HepG2 (cell line): ENCODE data around the gene ZNF384. TPM values are rescaled to one million over a fixed set of nuclear protein-coding genes. Genes with fewer than 3 reads are reported as not detected.

Source experiments
- ATF7-NPFF ChIP-seq: sonication (generic); formaldehyde crosslinking; IDR thresholded peaks from 2 replicates; pipeline ENCODE4 v1.8.1; 2023; ENCODE audit warnings: mild to moderate bottlenecking, low read depth, missing genetic modification reagents, moderate library complexity
- CCAR2 ChIP-seq: fragments of 200-400 bp; formaldehyde crosslinking; optimal IDR thresholded peaks from 2 replicates; pipeline ENCODE3; 2018; ENCODE audit warnings: low read depth, mild to moderate bottlenecking, low read length, moderate library complexity
- CREM ChIP-seq, 2 experiments: sonication (generic) in 1 of 2; formaldehyde crosslinking in 1 of 2; IDR thresholded peaks; 2 replicates each; pipeline versions ENCODE4 v1.4.0 to v1.6.1; 2016 to 2020; ENCODE audit warnings: antibody characterized with exemption in 1 of 2, mild to moderate bottlenecking in 1 of 2, missing genetic modification reagents in 1 of 2
- MIER3 ChIP-seq: IDR thresholded peaks from 2 replicates; pipeline ENCODE4 v1.6.1; 2016; ENCODE audit warnings: missing compliant biosample characterization, borderline replicate concordance
- PRPF4 ChIP-seq: fragments of 200-400 bp; formaldehyde crosslinking; IDR thresholded peaks from 2 replicates; pipeline ENCODE4 v1.6.1; 2016; ENCODE audit warnings: low read length, low read depth; ENCODE audit not compliant: poor library complexity, severe bottlenecking
- SRY ChIP-seq: sonication (generic); formaldehyde crosslinking; IDR thresholded peaks from 2 replicates; pipeline ENCODE4 v1.8.0; 2022; ENCODE audit warnings: mild to moderate bottlenecking, missing genetic modification reagents
- TRAFD1 ChIP-seq: sonication (generic); formaldehyde crosslinking; IDR thresholded peaks from 2 replicates; pipeline ENCODE4 v1.5.1; 2020; ENCODE audit warnings: missing genetic modification reagents, mild to moderate bottlenecking, borderline replicate concordance
- YY1 ChIP-seq: IDR thresholded peaks from 2 replicates; pipeline ENCODE4 v1.6.1; 2011; ENCODE audit warnings: low read length, low read depth, moderate library complexity, mild to moderate bottlenecking; ENCODE audit not compliant: insufficient read depth, insufficient replicate concordance
- ZBTB1 ChIP-seq: sonication (generic); formaldehyde crosslinking; IDR thresholded peaks from 2 replicates; pipeline ENCODE4 v1.4.0; 2020; ENCODE audit warnings: missing genetic modification reagents, borderline replicate concordance
- ZNF224 ChIP-seq: sonication (generic); formaldehyde crosslinking; IDR thresholded peaks from 2 replicates; pipeline ENCODE4 v1.5.0; 2020; ENCODE audit warnings: mild to moderate bottlenecking, missing genetic modification reagents
- ZNF441 ChIP-seq: sonication (generic); formaldehyde crosslinking; IDR thresholded peaks from 2 replicates; pipeline ENCODE4 v1.7.0; 2021; ENCODE audit warnings: missing genetic modification reagents, borderline replicate concordance
- ZNF775 ChIP-seq: sonication (generic); formaldehyde crosslinking; IDR thresholded peaks from 2 replicates; pipeline ENCODE4 v1.4.0; 2020; ENCODE audit warnings: missing genetic modification reagents, mild to moderate bottlenecking, moderate library complexity, borderline replicate concordance
- ZNF891 ChIP-seq: sonication (generic); formaldehyde crosslinking; IDR thresholded peaks from 2 replicates; pipeline ENCODE4 v1.5.0; 2020; ENCODE audit warnings: mild to moderate bottlenecking, missing genetic modification reagents
- polyA plus RNA-seq, 8 experiments: library from polyadenylated mRNA; depleted of rRNA in 3 of 8; stranded (reverse) in 7 of 8; unstranded in 1 of 8; fragments of >200 nt; fragmentation: Illumina TruSeq in 4 of 8; extraction: Trizol in 4 of 8; gene quantifications; 2 replicates each; pipeline versions ENCODE4 v1.2.1 to v1.2.3, GENCODE V29; 2011 to 2016; ENCODE audit warnings: low read depth in 4 of 8, missing spikeins in 1 of 8, mixed read lengths in 1 of 8; ENCODE audit not compliant: insufficient read depth in 1 of 8
- total RNA-seq, 5 experiments: library from RNA; depleted of rRNA; stranded (reverse); fragments of >200 nt; fragmentation: Illumina TruSeq; extraction: Trizol; gene quantifications; 2 replicates each; pipeline ENCODE4 v1.2.3, GENCODE V29; 2016; ENCODE audit warnings: low read depth in 1 of 5
- TF ChIP-seq, protein P1 (sequence below), 2 experiments: sonication (generic) in 1 of 2; formaldehyde crosslinking in 1 of 2; IDR thresholded peaks; 2 replicates each; pipeline versions ENCODE4 v1.6.1 to v1.9.0; 2014 to 2022; ENCODE audit warnings: antibody characterized with exemption in 1 of 2, borderline replicate concordance in 1 of 2, inconsistent platforms in 1 of 2, low read depth in 1 of 2, missing genetic modification reagents in 1 of 2
- TF ChIP-seq, protein P2 (sequence below): IDR thresholded peaks from 2 replicates; pipeline ENCODE4 v1.6.1; 2018; ENCODE audit warnings: missing genetic modification reagents

The ZNF384 gene
- total and polyA plus RNA-seq, 2 of the 13 experiments (the other 11 are each of a cell fraction or from before 2014, with no cell fraction given), result 23.6 to 55.3 TPM

- TF ChIP-seq, protein P1, sequence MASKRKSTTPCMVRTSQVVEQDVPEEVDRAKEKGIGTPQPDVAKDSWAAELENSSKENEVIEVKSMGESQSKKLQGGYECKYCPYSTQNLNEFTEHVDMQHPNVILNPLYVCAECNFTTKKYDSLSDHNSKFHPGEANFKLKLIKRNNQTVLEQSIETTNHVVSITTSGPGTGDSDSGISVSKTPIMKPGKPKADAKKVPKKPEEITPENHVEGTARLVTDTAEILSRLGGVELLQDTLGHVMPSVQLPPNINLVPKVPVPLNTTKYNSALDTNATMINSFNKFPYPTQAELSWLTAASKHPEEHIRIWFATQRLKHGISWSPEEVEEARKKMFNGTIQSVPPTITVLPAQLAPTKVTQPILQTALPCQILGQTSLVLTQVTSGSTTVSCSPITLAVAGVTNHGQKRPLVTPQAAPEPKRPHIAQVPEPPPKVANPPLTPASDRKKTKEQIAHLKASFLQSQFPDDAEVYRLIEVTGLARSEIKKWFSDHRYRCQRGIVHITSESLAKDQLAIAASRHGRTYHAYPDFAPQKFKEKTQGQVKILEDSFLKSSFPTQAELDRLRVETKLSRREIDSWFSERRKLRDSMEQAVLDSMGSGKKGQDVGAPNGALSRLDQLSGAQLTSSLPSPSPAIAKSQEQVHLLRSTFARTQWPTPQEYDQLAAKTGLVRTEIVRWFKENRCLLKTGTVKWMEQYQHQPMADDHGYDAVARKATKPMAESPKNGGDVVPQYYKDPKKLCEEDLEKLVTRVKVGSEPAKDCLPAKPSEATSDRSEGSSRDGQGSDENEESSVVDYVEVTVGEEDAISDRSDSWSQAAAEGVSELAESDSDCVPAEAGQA (IDR thresholded peaks at IDR 0.05; ENCODE audit: low read depth), result peak; percentile 85
- TF ChIP-seq, protein P1 (CRISPR knock-in tag; IDR thresholded peaks at IDR 0.05; ENCODE audit: borderline replicate concordance), result 0 out of 2 replicates have a peak, but pooled peaks have one; percentile 16
- peak; percentile 62; the same call in 1 of the 2 replicates for TF ChIP-seq ZNF441
- TF ChIP-seq ATF7-NPFF (CRISPR knock-in tag), result peak; percentile 97
- peak; percentile 78 for TF ChIP-seq YY1
- no peak for TF ChIP-seq TRAFD1
- peak; percentile 94 for TF ChIP-seq ZNF891
- peak; percentile 75 for TF ChIP-seq PRPF4
- no peak for TF ChIP-seq ZNF775 (CRISPR knock-in tag)
- TF ChIP-seq, protein P2, sequence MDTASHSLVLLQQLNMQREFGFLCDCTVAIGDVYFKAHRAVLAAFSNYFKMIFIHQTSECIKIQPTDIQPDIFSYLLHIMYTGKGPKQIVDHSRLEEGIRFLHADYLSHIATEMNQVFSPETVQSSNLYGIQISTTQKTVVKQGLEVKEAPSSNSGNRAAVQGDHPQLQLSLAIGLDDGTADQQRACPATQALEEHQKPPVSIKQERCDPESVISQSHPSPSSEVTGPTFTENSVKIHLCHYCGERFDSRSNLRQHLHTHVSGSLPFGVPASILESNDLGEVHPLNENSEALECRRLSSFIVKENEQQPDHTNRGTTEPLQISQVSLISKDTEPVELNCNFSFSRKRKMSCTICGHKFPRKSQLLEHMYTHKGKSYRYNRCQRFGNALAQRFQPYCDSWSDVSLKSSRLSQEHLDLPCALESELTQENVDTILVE, result peak; percentile 99
- TF ChIP-seq CREM (IDR thresholded peaks at IDR 0.05), result peak; percentile 98
- TF ChIP-seq CREM (CRISPR knock-in tag; IDR thresholded peaks at IDR 0.05), result peak; percentile 31; the same call in 1 of the 2 replicates
- no peak for TF ChIP-seq ZBTB1
- peak; percentile 90 for TF ChIP-seq MIER3 (CRISPR knock-in tag)
- peak; percentile 85 for TF ChIP-seq CCAR2
- TF ChIP-seq SRY (CRISPR knock-in tag), result peak; percentile 92; the same call in 1 of the 2 replicates
- peak; percentile 90; the same call in 1 of the 2 replicates for TF ChIP-seq ZNF224 (CRISPR knock-in tag)
Observed at GRCh38 chr12:6723607-6724408, 34.6 kb upstream of the ZNF384 start, which contains the start of gene COPS7A (continued).
